HFF-Myc (cell line): Measurements from ENCODE around the gene DMBX1.

Experiments used
- DNase-seq: peaks from one replicate; pipeline ENCODE4 v3.0.0-alpha.2; 2011; ENCODE audit warnings: low read depth; ENCODE audit errors: extremely low read depth
- H3K4me3 ChIP-seq: replicated peaks from 2 replicates; pipeline ENCODE4 v1.5.1; 2011; ENCODE audit warnings: low read depth, mild to moderate bottlenecking, control low read depth, low read length
- TF ChIP-seq, protein P1 (sequence below): IDR thresholded peaks from 2 replicates; pipeline ENCODE4 v1.5.1; 2012; ENCODE audit warnings: mild to moderate bottlenecking, low read depth, low read length, control low read depth; ENCODE audit errors: missing control alignments

DMBX1 gene

DNA sequence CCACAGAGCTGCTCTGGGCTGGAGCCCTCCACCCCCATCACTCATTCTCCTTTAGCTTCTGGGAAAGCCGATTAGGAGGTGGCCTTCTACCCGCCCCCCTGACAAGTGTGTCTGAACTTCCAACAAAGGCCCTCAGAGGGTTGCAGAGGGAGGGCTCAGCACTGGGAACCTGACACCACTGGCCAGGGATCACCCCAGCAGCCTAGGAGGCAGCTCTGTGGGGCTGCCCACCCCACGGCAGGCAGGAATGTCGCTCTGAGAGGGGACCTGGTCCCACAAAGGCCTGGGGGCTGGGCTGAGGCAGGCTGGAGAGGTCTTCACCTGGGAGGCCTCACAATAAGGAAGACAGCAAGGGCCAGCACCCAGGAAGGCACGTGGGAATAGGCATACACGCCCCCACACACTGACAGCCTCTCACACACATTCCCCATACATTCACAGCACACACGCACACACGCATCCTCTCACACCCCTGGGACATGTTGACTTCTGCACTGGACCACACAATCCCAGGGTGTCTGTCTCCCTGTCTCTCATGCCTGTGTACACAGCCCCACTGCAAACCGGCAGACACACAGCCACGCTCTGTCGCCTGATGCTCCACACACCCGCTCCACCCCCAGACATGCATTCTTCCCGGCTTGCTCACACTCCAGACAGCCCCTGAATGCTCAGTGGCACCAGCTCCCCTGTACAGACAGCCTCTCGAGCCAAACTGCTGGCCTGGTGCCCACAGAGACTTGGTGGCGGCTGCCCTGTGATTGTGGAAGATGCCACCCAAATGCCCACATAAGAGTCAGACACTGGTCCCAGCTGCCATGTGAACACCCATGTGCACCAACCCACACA is 30.7 kb downstream of the DMBX1 start:
- no peak overlapping the region for H3K4me3 ChIP-seq
- no peak for DNase-seq
- TF ChIP-seq, protein P1, sequence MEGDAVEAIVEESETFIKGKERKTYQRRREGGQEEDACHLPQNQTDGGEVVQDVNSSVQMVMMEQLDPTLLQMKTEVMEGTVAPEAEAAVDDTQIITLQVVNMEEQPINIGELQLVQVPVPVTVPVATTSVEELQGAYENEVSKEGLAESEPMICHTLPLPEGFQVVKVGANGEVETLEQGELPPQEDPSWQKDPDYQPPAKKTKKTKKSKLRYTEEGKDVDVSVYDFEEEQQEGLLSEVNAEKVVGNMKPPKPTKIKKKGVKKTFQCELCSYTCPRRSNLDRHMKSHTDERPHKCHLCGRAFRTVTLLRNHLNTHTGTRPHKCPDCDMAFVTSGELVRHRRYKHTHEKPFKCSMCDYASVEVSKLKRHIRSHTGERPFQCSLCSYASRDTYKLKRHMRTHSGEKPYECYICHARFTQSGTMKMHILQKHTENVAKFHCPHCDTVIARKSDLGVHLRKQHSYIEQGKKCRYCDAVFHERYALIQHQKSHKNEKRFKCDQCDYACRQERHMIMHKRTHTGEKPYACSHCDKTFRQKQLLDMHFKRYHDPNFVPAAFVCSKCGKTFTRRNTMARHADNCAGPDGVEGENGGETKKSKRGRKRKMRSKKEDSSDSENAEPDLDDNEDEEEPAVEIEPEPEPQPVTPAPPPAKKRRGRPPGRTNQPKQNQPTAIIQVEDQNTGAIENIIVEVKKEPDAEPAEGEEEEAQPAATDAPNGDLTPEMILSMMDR = no peak

DNA sequence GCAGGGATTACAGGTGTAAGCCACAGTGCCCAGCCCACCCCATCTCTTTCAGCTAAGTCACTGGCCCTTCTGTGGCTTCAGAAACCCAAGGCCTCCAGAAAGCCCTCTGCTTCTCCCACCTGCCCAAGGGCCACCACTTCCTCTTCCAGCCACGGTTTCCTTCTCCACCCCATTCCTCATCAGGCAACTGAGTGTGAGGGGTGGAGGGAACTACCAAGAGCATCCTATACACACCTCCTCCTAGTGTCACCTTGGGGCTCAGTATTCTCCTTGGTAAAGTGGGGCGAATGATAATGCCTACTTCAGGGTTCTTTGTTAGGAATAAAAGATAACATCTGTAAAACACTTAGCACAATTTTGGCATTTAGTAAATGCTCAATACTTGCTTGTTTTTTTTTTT is 31.8 kb downstream of the DMBX1 start:
- TF ChIP-seq, protein P1 = no peak
- DNase-seq = no peak

DNA sequence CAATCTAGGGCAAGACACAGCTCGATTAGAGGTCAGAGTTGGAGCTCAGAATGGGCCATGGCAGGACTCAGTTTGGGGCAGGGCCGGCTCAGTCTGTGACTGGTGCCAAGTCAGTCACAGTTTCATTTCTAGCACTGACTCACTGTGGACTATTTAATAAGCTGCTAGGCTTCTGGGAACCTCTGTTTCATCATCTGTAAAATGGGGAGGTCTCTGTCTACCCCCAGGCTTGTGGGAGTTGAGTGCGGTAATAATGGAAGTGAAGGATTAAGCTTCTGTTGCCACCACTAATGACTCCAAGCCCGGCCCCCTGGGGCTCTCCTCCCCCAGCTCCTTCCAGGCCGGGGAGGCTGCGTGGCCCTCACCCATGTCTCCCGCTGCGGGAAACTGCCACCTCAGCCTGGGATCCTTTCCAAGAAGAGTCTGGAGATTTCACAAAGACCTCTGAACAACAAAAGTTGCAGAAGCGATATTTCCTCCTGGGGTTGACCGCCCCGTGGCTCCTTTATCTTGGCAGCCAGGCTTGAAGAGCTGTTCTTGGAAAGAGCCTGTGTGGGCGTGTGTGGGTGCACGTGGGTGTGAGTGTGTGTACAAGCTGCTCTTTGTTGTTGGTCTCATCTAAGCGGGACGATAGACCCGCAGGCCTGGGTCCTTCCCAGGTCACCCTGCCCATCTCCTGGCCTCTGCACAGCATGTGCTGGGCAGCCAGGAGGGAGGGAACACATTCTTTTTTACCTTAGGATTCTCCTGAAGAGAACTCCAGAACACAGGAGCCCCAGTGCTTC is 32.7 kb downstream of the DMBX1 start:
- no peak overlapping the region for H3K4me3 ChIP-seq
- TF ChIP-seq, protein P1 = no peak
- no peak for DNase-seq

More for the DNA sequence above, 31.8 kb downstream of the DMBX1 start:
- H3K4me3 ChIP-seq = no peak overlapping the region

DNA sequence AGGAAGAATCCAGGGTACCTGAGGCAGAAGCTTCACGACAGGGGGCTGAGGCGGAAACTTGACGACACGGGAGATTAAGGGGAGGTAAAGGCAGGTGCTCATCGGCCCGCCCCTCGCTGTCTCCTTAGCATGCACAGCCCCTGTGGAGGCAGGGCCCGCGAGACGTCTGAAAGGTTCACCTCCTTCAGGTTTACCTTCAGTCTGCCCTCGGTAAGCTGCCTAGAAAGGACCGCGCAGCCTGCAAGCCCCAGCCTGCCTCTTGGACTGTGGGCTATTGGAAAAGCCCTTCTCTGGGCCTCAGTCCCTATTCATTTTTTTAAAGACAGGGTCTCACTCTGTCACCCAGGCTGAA is 33.3 kb downstream of the DMBX1 start:
- TF ChIP-seq, protein P1 = no peak
- no peak for DNase-seq
- no peak overlapping the region for H3K4me3 ChIP-seq

DNA sequence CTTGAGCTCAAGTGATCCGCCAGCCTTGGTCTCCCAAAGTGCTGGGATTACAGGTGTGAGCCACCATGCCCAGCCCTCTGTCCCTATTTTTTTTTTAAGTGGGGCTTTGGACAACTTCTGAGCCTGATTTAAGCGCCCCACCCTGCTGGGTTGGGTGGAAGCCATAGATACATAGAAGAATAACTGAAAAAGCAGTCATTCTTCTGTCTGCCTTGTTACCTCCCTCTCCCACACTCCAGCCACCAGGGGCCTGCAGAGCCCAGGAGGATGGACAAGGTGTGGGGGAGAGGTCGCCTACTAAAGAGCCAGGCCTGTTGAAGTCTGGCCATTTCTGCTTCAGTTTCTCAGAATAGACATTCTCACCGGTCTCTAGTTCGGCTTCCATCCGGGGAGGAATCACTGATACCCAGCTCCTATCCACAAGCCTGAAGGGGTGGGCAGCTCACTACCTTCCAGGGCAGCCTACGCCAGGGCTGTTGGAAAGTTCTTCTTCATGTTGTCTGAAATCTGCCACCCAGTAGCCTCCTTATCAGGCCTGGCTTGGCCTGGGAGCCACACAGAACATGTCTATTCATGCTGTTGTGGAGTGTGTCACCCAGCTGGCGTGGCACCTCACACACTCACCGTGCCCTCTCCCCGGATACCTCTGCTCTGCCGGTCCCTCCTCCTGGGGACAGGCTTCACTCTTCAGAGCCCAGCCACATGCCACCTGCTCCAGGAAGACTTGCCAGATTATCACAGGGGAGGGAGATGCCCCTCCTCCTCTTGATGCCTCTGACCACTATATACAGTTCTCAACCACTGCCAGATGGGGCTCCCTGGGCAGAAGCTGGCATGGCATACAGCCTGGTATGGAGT is 34.1 kb downstream of the DMBX1 start:
- DNase-seq = no peak

DNA sequence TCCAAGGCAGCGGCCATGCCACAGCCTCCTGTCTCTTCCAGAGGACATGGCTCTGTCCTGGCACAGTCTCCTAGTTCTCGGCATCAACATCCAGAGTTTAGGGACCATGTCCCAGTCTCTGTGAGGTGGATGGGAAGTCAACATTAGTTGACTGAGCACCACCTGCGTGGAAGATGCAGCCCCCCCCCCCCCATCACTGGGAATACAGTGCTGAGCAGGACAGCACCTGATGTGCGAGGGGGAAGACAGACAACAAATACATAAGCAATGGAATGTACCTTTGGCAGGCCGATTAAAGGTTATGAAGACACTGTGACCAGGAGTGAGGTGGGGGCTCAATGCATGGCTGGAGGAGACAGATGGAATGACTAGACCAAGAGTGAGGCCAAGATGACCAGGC is 35.2 kb downstream of the DMBX1 start:
- DNase-seq = no peak
- no peak overlapping the region for H3K4me3 ChIP-seq
- TF ChIP-seq, protein P1 = no peak

More for the DNA sequence above, 34.1 kb downstream of the DMBX1 start:
- H3K4me3 ChIP-seq = no peak overlapping the region
- TF ChIP-seq, protein P1 = no peak
